ENCODE data around the gene SGPP1.

SGPP1 gene

DNA sequence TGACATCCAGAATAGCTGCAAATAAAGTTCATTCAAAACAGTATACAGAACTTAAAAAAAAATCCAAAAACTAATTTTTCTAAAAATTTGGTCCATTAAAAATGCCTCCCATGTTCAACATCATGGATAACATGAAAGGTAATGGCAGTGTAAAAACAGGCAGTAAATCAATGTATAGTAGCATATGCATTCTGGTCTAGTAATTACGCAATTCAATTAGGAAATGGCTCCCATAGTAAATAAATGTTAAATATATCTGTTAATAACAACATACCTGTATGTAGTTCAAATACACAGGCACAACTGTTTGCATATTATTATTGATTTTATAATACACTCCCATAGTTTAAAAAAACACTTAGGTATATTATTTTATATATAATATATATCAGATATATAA lies 42.5 kb downstream of the SGPP1 start:
- Histone ChIP-seq H3K27ac (ENCODE audit: low read depth, low read length) (no peak overlapping the region), H3K27me3 (ENCODE audit: control insufficient read depth, insufficient read depth, low read length) (no peaks in the 10 kb centered on the region), H3K4me3 (ENCODE audit: low read length) (no peak overlapping the region), H3K36me3 (ENCODE audit: control insufficient read depth, insufficient read depth, low read length) (no peaks in the 10 kb centered on the region), H3K9ac (ENCODE audit: low read length) (no peak overlapping the region), H3K4me1 (ENCODE audit: control insufficient read depth, insufficient read depth, low read length) (no peaks in the 10 kb centered on the region)

DNA sequence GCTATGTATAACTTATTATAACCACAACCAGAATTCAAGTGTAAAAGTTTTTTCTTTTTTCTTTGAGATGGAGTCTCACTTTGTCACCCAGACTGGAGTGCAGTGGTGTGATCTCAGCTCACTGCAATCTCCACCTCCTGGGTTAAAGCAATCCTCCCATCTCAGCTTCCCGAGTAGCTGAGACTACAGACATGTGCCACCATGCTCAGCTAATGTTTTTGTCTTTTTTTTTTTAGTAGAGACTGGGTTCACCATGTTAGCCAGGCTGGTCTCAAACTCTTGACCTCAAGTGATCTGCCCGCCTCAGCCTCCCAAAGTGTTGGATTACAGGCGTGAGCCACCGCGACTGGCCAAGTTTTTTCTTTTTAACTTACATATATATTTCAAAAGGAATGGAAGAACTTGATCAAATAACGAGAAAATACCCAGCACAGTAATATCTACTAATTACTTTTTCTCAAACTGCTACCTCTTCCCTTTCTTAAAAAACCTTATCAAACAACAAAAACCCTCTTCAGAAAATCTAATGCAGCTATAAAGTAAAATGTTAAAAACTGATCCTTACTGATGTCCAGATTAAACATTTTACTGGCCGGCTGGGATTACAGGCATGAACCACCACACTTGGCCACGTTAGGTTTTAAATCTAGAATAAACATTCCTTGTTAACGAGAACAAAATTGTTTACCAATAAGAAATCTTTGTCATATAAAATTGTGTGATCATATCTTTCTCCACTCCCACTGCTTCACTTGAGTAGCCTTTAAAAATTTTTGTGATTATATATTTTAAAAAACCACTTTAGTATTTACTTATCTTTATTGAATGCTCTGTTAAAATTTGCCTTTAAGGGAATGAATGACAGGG lies 44.9 kb downstream of the SGPP1 start:
- Histone ChIP-seq H3K9ac (ENCODE audit: low read length) (no peak overlapping the region), H3K4me1 (ENCODE audit: control insufficient read depth, insufficient read depth, low read length) (no peaks in the 10 kb centered on the region), H3K4me3 (ENCODE audit: low read length) (no peak overlapping the region), H3K27me3 (ENCODE audit: control insufficient read depth, insufficient read depth, low read length) (no peaks in the 10 kb centered on the region), H3K36me3 (ENCODE audit: control insufficient read depth, insufficient read depth, low read length) (no peaks in the 10 kb centered on the region), H3K27ac (ENCODE audit: low read depth, low read length) (no peak overlapping the region)

DNA sequence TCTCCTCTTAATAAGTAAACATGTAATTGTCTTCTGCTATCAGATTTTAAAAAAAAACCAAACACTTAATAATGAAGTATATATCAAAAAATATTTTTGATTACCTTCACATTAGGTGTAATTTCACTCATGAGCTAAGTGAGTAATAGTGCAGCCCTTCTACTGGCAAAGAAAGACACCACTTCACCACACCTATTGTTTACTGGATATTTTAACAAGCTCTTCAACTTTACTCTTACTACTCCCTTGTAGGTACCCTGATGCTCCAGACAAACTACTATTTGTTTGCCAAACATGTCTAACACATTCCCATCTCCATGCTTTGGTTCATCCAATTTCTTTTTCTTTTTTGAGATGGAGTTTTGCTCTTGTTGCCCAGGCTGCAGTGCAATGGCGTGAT lies 49.3 kb downstream of the SGPP1 start:
- Histone ChIP-seq H3K9ac (ENCODE audit: low read length) (no peak overlapping the region), H3K36me3 (ENCODE audit: control insufficient read depth, insufficient read depth, low read length) (no peaks in the 10 kb centered on the region), H3K27me3 (ENCODE audit: control insufficient read depth, insufficient read depth, low read length) (no peaks in the 10 kb centered on the region), H3K4me1 (ENCODE audit: control insufficient read depth, insufficient read depth, low read length) (no peaks in the 10 kb centered on the region), H3K27ac (ENCODE audit: low read depth, low read length) (no peak overlapping the region), H3K4me3 (ENCODE audit: low read length) (no peak overlapping the region)

DNA sequence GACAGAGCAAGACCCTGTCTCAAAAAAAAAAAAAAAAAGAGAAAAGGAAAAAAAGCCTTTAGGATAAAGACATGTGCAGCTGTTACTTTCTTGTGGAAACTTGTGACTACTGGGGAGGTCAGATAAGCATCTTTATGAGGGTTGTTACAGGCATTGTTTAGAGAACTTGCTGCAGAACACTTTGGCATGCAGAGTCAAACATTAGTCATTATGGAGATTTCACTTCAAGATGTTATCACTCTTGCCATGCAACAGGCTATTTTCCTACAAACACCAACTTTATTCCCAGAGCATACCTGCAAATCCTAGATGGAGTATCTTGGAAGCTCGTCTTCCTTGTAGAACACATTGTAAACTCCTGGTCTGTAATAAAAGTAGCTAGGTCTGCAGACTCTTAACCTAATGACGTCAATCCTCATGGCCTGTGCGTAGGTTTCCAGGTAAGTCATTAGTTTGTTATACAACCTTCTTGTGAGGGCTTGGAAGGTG lies 49.9 kb downstream of the SGPP1 start:
- no peaks in the 10 kb centered on the region for H3K27me3 ChIP-seq (ENCODE audit: control insufficient read depth, insufficient read depth, low read length)
- H3K36me3 ChIP-seq (ENCODE audit: control insufficient read depth, insufficient read depth, low read length), result no peaks in the 10 kb centered on the region
- H3K4me3 ChIP-seq (ENCODE audit: low read length), result no peak overlapping the region
- H3K27ac ChIP-seq (ENCODE audit: low read depth, low read length), result no peak overlapping the region
- no peaks in the 10 kb centered on the region for H3K4me1 ChIP-seq (ENCODE audit: control insufficient read depth, insufficient read depth, low read length)
- no peak overlapping the region for H3K9ac ChIP-seq (ENCODE audit: low read length)

DNA sequence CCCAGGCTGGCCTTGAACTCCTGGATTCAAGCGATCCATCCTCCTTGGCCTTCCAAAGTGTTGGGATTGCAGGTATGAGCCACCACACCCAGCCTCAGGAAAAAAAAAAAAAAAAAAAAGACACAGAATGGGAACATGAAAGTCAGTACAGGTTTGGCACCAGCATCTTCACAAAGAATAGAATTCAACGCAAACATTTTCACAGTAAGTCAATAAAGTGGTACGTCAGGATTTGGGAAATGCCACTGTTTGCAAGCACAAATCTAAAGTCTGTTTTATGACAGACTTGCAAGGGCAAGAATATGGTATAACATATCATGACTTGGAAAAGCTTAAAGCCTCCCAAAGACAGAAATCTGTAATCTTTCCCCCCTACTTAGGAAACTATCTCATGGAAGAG lies 51.2 kb downstream of the SGPP1 start:
- Histone ChIP-seq H3K4me3 (ENCODE audit: low read length) (no peak overlapping the region), H3K36me3 (ENCODE audit: control insufficient read depth, insufficient read depth, low read length) (no peaks in the 10 kb centered on the region), H3K27ac (ENCODE audit: low read depth, low read length) (no peak overlapping the region), H3K4me1 (ENCODE audit: control insufficient read depth, insufficient read depth, low read length) (no peaks in the 10 kb centered on the region), H3K27me3 (ENCODE audit: control insufficient read depth, insufficient read depth, low read length) (no peaks in the 10 kb centered on the region), H3K9ac (ENCODE audit: low read length) (no peak overlapping the region)

DNA sequence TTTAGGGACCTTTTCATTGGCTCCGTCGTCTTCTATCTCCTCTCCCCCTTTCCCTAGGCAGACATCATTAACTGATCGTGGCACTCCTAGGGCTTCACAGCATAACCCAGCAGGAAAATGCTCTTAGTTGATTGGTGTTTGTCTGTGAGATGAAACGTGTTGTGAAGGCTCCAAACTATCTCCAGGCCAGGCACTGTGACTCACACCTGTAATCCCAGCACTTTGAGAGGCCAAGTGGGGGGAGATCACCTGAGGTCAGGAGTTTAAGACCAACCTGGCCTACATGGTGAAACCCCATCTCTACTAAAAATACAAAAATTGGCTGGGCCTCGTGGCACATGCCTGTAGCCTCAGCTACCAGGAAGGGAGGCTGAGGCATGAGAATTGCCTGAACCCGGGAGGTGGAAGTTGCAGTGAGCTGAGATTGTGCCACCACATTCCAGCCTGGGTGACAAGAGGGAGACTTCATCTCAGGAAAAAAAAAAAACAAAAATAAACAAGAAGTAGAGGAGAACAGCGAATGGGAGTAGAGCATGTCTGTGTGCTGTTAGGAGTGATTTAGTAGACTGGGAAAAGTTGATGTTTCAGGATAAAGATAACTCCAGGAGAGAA lies 53.9 kb downstream of the SGPP1 start:
- no peaks in the 10 kb centered on the region for H3K36me3 ChIP-seq (ENCODE audit: control insufficient read depth, insufficient read depth, low read length)
- no peaks in the 10 kb centered on the region for H3K4me1 ChIP-seq (ENCODE audit: control insufficient read depth, insufficient read depth, low read length)
- no peak overlapping the region for H3K27ac ChIP-seq (ENCODE audit: low read depth, low read length)
- H3K27me3 ChIP-seq (ENCODE audit: control insufficient read depth, insufficient read depth, low read length), result no peaks in the 10 kb centered on the region
- H3K9ac ChIP-seq (ENCODE audit: low read length), result no peak overlapping the region
- no peak overlapping the region for H3K4me3 ChIP-seq (ENCODE audit: low read length)

DNA sequence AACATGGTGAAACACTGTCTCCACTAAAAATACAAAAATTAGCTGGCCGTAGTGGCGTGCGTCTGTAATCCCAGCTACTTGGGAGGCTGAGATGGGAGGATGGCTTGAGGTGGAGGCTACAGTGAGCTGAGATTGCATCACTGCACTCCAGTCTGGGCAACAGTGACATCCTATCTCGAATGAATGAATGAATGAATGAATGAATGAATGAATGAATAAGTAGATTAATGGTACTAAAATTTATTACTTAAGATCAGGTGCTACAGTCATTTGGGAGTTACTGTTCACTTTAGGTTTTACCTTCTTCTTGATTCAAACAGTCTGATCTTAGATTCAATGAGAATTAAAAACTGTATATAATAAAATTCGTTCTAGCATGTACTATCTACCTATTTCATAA lies 54.6 kb downstream of the SGPP1 start:
- no peak overlapping the region for H3K4me3 ChIP-seq (ENCODE audit: low read length)
- H3K27ac ChIP-seq (ENCODE audit: low read depth, low read length), result no peak overlapping the region
- H3K27me3 ChIP-seq (ENCODE audit: control insufficient read depth, insufficient read depth, low read length), result no peaks in the 10 kb centered on the region
- H3K36me3 ChIP-seq (ENCODE audit: control insufficient read depth, insufficient read depth, low read length), result no peaks in the 10 kb centered on the region
- no peak overlapping the region for H3K9ac ChIP-seq (ENCODE audit: low read length)
- no peaks in the 10 kb centered on the region for H3K4me1 ChIP-seq (ENCODE audit: control insufficient read depth, insufficient read depth, low read length)

DNA sequence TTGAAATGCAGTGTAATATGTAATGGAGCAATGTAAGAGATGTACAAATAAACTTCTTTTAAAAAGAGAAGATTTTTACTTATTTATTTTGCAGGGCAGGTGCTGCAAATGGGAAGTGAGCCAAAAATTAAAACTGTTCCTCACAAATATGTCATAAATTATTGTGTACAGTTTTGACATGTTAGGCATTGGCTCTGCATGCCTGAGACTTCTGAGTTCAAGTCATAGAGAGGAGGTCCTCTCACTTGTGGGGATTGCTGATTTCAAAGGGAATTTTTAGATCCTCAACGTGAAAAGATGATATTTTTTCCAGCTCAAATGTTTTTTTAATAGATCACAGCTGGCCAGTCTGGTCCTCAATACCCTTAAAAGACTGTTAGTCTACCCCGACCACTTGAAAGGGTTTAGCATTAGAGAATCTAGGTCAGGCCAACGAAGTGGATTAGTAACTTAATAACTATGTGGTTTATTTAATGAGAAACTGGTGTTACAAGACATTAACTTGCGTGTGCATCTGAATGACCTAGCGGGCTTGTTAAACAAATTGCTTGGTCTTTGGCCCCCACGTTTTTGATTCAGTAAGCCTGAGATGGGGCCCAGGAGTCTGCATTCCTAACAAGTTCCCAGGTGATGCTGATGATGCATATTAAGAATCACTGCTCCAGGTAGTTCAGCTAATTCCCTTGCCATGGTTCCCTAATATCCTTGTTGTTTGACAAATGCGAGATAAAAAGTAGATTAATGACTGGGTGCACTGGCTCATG lies 55.3 kb downstream of the SGPP1 start:
- no peak overlapping the region for H3K27ac ChIP-seq (ENCODE audit: low read depth, low read length)
- H3K27me3 ChIP-seq (ENCODE audit: control insufficient read depth, insufficient read depth, low read length), result no peaks in the 10 kb centered on the region
- H3K36me3 ChIP-seq (ENCODE audit: control insufficient read depth, insufficient read depth, low read length), result no peaks in the 10 kb centered on the region
- H3K4me3 ChIP-seq (ENCODE audit: low read length), result no peak overlapping the region
- H3K4me1 ChIP-seq (ENCODE audit: control insufficient read depth, insufficient read depth, low read length), result no peaks in the 10 kb centered on the region
- no peak overlapping the region for H3K9ac ChIP-seq (ENCODE audit: low read length)

DNA sequence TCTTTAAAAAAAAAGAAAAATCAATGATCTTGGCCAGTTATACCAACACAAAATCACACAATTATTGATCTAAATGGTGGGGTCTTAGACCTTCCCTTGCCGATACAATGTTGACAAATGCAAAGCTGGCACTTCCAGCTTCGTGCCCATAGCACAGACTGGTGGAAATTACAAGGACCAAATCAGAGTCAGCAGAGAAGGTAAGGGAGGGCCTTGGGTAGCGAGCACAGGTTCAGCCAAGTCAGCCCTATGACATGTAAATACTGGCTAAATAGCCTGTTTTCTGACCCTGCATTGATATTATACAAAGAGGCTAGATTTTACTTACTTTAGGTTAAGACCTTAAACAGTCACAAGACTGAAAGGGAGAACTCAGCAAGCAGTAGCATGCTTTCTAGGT lies 55.9 kb downstream of the SGPP1 start:
- no peak overlapping the region for H3K27ac ChIP-seq (ENCODE audit: low read depth, low read length)
- no peak overlapping the region for H3K4me3 ChIP-seq (ENCODE audit: low read length)
- no peak overlapping the region for H3K9ac ChIP-seq (ENCODE audit: low read length)
- no peaks in the 10 kb centered on the region for H3K27me3 ChIP-seq (ENCODE audit: control insufficient read depth, insufficient read depth, low read length)
- no peaks in the 10 kb centered on the region for H3K4me1 ChIP-seq (ENCODE audit: control insufficient read depth, insufficient read depth, low read length)
- H3K36me3 ChIP-seq (ENCODE audit: control insufficient read depth, insufficient read depth, low read length), result no peaks in the 10 kb centered on the region

DNA sequence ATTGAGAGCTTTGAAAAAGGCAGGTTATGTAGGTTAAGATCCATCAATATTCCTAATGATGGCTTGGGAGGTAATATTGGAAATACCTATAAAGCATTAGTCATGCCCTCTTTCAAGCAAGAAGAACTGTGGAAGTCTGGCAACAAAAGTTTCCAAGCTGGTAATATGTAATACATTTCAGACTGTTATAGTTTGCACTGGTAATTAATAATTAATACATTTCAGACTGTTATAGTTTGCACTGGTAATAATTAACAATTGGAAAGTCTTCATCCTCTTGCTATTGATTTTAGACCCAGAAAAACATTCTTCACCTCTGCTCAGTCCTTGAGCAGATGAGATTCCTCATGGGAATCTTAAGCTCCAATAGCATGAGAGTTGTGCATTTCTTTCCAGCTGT lies 57.2 kb downstream of the SGPP1 start:
- no peak overlapping the region for H3K27ac ChIP-seq (ENCODE audit: low read depth, low read length)
- H3K9ac ChIP-seq (ENCODE audit: low read length), result no peak overlapping the region
- no peaks in the 10 kb centered on the region for H3K4me1 ChIP-seq (ENCODE audit: control insufficient read depth, insufficient read depth, low read length)
- H3K36me3 ChIP-seq (ENCODE audit: control insufficient read depth, insufficient read depth, low read length), result no peaks in the 10 kb centered on the region
- H3K27me3 ChIP-seq (ENCODE audit: control insufficient read depth, insufficient read depth, low read length), result no peaks in the 10 kb centered on the region
- H3K4me3 ChIP-seq (ENCODE audit: low read length), result no peak overlapping the region

DNA sequence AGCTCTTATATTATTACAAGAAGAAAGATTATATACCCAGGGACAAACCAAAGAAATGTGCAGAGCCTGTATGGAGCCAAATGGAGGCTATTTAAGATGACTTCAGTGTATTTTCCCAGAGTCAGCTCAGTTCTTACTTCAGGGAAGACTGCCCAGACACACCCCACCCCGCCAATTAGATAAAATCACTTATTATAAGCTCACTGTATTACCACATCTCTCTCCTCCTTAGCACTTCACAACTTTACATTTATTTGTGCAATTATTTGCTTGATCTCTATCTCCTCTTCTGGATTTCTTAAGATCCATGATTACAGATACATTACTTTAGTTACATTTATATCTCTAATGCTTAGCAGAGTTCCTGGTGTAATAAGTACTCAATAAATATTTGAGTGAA lies 61.5 kb downstream of the SGPP1 start:
- H3K27me3 ChIP-seq (ENCODE audit: control insufficient read depth, insufficient read depth, low read length), result no peaks in the 10 kb centered on the region
- no peaks in the 10 kb centered on the region for H3K36me3 ChIP-seq (ENCODE audit: control insufficient read depth, insufficient read depth, low read length)
- no peak overlapping the region for H3K27ac ChIP-seq (ENCODE audit: low read depth, low read length)
- no peak overlapping the region for H3K9ac ChIP-seq (ENCODE audit: low read length)
- H3K4me1 ChIP-seq (ENCODE audit: control insufficient read depth, insufficient read depth, low read length), result no peaks in the 10 kb centered on the region
- H3K4me3 ChIP-seq (ENCODE audit: low read length), result no peak overlapping the region

DNA sequence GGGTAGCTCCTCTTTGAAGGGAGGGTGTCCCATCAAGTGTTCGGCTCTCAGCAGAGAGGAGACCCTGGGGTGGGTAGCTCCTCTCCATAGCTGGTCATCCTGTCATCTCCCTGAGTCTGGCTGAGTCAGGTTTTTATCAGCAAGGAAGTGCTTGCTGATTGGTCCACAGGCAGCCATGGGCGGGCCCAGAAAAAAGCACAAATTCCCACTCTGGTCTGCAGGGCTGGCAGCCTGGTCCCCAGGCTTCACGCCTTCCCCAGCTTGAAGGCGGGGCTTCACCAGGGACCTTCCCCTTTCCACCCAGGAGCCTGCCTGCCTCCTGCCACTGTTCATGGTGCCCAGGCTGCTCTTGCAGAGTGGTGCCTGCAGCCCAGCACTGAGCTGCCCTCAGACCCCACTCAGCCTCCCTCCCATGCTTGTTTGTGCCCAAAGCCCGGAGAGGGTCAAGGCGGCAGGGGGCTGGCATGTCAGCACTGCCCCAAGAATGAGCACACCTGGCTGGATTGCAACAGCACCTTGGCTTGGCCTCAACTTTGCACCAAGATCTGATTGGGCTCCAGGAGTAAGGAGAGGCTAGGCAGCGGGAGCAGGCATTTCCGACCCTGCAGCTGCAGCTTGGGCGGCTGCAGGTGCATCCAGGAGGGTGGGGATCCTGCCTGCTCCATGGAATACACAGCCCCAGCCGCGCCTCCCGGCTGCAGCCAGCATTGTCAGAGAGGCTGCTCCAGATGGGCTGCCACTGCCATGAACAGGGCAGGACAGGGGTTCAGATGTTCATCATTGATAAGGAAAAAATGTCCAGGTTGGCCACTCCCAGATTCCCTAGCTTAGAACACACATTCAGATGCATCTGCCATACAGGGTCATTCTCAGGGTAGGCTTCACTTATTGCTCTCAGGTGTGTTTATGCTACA lies 64.2 kb downstream of the SGPP1 start:
- Histone ChIP-seq H3K4me3 (ENCODE audit: low read length) (no peak overlapping the region), H3K4me1 (ENCODE audit: control insufficient read depth, insufficient read depth, low read length) (no peaks in the 10 kb centered on the region)

More for the DNA sequence above, 64.2 kb downstream of the SGPP1 start:
- Histone ChIP-seq H3K36me3 (ENCODE audit: control insufficient read depth, insufficient read depth, low read length) (no peaks in the 10 kb centered on the region), H3K27me3 (ENCODE audit: control insufficient read depth, insufficient read depth, low read length) (no peaks in the 10 kb centered on the region), H3K27ac (ENCODE audit: low read depth, low read length) (no peak overlapping the region), H3K9ac (ENCODE audit: low read length) (no peak overlapping the region)
